NCI-H1436 treated with DMSO at 0.1 percent for 48 hours (cell line): Measurements from ENCODE around the gene MRPL57.
"Not testable (repeated sequence)": the region's sequence is repeated elsewhere in the genome, so short reads cannot be mapped to it uniquely, and the experiment has no call there.

Source experiments
- DNase-seq: peaks from one replicate; lab custom pipeline; 2025; lab: John Stamatoyannopoulos, UW

Gene MRPL57

DNA sequence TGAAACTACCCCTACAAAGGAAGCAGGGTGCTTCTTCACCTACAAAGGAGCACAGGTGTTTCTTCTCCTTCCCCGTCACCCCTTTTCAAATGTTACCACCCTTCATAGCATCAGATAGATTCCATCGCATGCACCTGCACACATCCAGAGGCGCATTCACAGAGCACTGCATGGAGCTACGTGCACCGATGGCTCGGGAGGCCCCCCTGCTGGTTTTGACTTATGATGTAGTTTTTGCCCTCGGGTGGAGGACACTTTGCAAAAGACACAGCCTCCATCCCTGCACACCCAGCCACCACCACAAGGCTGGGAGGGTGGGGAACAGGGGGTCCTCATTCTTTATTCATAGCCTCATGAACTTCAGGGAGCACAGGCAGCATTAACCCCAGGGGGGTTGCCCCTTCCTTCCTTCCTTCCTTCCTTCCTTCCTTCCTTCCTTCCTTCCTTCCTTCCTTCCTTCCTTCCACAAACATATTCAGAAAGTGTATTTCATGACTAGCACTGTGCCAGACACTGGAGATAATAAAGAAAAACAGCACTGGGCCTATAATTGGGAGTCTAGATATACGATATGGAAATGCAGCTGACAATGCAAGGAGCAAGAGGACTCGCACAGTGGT lies 21.3 kb downstream of the MRPL57 start:
- not testable (repeated sequence) for DNase-seq

DNA sequence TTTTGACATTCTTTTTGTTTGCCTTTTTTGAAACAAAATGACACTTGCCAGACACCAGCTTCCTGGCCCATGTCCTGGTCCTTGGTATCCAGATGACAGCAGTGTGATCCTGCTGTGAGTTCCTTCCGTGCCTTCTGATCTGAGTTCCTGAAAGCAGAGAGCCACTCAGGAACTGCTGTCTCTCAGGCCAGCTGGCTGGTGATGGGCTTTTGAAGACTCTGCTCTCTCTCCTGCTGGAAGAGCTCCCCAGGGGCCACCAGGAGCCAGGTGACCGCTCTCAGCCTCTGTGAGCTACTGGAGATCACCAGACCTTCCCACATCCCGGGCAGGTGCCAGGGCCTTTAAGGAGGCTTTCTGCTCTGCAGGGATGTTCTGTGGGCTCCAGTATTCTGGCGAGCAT lies 21.9 kb downstream of the MRPL57 start:
- DNase-seq = not testable (repeated sequence)

DNA sequence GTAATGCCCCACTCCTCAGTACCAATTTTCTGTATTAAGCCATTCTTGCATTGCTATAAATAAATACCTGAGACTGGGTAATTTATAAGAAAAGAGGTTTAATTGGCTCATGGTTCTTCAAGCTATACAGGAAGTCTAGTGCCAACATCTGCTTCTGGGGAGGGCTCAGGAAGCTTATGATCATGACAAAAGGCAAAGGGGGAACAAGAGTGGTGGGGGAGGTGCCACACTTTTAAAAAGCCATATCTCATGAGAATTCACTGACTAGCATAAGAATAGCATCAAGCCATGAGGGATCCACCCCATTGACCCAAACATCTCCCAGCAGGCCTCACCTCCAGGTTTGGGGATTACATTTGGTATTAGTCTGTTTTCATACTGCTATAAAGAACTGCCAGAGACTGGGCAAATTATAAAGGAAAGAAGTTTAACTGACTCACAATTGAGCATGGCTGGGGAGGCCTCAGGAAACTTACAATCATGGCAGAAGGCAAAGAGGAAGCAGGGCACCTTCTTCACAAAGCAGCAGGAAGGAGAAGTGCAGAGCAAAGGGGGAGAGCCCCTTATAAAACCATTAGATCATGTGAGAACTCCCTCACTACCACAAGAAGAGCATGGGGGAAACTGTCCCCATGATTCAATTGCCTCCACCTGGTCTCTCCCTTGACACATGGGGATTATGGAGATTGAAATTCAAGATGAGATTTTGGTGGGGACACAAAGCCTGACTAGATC lies 25.2 kb downstream of the MRPL57 start:
- not testable (repeated sequence) for DNase-seq

DNA sequence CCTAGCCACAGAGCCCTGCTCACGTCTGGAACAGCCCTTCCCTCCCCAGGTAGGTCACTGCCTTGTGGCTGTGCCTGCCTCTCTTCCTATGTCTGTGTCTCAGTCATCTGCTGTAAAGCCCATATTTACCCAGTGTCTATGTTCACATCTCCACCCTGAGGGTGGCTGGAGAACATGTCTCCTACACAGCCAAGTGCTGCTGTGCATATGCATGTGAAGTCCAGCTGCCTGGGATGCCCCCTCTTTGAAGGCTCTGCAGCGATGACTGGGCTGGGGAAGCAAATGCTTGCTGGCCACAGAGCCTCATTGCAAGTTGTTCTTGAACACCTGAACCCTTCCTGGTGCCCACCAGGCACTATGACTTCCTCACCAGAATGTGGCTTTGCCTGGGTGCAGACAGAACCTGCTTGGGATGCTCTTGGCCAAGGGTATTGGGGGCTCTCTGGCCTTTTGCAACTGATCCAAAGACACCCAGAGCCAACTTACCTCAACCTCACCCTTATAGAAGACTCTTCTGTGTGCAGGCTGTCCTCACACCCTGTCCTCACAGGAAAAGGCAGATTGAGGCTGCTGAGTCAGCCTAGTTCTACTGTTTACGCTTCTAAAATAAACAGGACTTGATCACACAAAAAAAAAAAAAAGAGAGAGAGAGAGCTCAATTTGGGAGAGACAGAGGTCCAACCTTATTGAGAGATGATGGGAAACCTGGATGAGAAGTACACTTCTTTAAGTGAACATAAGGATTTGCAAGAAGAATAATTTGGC lies 26.5 kb downstream of the MRPL57 start:
- no peak for DNase-seq

DNA sequence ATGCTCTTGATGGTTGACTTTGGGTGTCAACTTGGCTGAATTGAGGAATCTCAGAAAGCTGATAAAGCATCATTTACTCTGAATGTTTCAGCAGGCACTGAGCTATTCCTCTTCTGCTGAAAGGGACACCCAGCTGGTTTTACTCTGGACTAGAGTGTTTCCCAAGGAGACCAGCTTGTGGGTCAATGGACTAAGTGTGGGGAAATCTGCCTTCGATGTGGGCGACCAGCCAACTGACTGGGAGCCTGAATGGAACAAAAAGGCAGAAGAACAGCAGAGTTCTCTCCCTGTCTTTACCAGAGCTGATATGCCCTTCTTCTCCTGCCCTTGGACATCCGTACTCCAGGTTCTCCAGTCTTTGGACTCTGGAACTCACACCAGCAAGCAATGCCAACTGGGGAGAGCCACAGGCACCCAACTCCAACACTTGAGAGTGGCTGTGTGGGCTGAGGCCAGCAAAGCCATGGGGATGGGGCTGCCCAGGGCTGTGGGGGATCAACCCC lies 32.2 kb downstream of the MRPL57 start:
- DNase-seq = no peak

DNA sequence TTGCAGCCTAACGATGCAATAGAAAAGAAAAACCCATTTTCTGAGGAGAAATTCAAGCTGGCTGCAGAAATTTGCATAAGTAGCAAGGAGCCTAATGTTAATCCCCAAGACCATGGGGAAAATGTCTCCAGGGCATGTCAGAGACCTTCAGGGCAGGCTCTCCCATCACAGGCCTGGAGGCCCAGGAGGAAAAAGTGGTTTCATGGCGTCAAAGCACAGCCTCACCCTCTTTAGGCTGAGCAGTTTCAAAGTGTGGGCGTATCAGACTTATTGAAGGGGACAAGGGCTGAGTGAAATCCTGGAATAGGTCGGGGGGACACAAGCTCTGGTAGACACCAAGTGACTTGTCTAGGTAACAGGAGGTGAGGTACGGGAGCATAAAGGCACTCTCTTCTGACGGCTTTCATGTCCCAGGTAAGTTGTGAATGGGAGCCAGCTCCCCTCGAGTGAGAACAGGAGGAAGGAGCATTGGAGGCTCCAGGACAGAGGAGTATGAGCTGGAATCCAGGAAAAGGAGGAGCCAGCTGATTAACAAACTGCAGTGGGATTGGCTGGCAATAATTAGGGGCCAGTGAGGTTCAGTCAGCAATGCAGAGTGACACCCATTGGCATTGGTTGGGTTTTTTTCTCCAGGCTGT lies 35.8 kb downstream of the MRPL57 start:
- no peak for DNase-seq

DNA sequence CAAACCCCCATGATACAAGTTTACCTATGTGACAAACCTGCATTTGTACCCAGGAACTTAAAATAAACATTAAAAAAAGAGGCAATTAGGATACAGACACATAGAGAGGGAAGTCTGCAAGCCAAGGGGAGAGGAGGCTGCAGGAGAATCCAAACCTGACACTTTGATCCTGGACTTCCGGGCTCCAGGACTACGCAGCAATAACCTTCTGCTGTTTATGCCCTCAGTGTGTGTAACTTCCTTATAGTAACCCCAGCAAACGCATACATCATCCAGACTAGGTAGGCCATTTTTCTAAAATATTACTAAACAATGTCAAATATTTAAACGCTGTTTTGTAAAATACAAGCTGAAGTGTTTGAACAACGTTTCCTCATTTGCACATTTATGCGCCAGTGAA lies 39.0 kb downstream of the MRPL57 start:
- DNase-seq = not testable (repeated sequence)

DNA sequence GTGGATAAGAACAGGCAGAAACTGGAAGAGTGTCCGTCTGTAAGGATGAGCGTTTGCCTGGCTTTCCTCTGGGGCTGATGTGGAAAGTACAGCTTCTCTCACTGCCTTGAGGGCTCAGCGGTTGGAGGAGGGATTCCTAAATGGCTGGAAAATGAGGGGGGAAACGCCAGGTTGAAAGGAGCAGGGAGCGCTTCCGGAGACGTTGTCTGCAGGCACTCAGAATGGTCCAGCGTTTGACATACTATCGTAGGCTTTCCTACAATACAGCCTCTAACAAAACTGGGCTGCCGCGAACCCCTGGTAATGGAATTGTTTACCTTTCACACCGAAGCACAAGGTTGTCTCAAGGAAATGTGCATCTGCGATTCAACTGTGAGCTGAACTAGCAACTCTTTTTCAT lies 39.9 kb downstream of the MRPL57 start:
- no peak for DNase-seq

DNA sequence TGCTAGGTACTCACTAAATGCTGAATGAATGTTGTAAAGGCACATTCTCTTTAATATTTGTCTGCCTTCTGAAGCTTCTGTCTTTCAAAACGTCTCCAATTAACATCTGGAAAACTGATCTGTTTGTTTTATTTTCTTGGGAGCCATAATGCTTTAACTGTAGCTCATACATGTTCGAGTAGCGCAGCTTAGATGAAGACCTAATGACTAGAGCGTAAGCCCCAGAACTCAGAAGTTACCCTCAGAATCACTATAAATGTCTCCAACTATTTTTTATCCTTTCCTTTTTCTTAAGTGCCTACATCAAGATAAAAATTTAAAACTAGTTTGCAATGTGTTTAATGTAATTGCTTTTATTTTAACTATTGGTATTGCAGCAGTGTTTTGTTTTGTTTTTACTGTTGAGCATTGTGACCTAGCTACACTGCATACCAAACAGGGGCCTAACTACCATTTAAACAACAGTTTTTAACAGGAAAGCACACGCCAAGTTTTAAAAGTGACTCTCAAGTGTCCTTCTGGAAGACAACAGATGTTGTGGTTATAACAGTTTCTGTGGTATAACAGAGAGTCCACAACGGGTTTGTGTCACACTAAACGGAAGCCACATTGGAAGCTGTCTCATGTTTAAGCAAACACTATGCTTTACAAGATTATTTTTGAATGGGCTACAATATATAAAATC lies 42.0 kb downstream of the MRPL57 start:
- no peak for DNase-seq

DNA sequence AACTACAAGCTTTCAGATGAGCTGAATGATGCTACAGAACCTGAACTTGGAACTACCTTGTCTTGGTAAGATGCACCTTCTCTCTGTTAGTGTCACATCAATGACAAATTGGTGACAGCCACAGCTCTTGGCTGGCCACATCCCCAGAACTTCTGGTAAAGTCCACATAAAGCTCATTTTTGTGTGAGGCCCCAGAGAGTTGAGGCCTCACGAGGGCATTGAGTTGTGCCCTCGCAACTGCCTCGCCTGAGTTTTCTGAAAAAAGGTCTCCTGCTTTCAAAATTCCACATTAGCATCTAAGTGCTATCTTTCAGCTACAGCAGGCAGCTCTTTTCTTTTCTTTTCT lies 42.6 kb downstream of the MRPL57 start:
- DNase-seq = no peak

DNA sequence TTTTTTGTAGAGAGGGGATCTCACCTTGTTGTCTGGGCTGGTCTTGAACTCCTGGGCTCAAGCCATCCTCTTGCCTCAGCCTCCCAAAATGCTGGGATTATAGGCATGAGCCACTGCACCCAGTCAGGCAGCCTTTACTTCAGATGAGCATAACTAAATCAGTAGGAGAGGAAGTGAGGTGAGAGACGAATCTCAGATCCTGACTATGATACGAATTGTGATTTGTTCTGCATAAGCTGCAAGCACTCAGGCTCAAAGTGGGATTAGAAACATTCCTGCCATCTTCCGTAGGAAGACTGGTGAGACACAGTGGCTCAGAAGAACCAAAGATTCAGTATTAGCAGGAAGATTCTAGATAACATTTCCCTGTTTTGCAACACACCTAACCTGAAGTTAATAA lies 43.3 kb downstream of the MRPL57 start:
- not testable (repeated sequence) for DNase-seq

DNA sequence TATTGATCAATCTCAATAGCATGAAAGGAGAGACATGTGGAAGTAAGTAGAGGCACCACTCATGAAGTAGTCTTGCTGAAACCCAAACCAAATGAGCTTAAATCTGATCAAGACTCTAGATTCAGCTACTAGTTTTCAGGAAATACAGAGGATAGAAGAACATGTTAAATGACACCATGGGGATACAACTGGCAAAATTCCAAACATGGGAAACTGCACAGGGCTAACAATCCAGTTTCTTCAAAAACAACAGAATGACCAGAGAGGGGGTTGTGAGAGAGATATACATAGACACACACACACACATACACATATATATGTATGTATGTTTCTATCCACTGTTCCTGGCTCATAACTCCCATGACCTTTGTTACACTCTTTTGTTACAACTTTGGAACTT lies 44.8 kb downstream of the MRPL57 start:
- no peak for DNase-seq

DNA sequence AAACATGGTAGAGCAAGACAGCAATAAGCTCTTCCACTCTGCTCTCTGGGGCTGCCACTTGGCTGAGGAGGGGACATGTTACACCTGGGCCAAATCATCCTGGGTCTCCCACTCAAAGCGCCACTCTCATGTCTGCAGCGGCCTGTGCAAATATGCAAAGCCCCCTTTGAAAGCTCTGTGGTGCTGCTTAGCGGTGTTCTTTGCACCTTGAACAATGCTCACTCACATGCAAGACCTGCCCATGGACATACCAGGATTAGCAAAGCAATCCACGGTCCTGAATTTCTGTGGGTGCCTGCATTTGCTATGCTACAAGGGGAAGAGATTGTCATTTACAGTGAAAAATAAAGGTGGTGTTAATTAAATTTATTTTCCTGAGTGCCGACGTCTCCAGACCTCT lies 48.6 kb downstream of the MRPL57 start:
- no peak for DNase-seq

DNA sequence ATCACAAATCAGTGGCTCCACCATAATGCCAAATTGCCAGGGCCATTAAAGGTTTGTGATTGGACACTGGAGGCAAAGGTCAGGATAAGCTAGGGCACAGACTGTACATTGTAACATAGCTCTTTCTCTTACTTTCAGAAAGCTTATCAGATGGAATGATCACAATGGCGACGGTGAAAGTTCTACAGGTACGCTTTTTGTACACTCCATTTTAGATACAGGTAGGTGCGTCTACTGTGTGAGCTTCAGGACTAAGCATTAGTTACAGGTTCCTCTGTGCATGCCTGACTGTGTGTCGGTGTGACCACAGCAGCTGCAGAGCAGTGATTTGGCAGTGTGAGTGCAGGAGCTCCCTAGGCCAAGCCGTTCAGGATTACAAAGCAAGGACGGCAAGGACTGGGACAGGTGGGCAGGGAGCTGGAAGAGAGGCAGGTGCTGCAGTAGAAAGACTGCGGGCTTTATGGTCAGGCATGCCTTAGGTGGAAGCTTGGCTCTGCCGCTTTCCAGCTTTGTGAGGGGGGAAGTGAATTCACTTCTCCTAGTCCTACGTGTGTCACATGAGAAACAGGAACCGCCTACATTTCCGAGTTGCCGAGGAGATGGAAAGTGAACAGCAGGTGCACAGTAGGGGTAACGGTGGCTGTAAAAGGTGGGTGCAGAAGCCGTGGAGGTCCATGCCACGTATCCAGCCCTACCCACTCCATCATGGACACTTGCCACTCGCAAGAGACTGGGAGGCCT lies 49.6 kb downstream of the MRPL57 start:
- DNase-seq = no peak

DNA sequence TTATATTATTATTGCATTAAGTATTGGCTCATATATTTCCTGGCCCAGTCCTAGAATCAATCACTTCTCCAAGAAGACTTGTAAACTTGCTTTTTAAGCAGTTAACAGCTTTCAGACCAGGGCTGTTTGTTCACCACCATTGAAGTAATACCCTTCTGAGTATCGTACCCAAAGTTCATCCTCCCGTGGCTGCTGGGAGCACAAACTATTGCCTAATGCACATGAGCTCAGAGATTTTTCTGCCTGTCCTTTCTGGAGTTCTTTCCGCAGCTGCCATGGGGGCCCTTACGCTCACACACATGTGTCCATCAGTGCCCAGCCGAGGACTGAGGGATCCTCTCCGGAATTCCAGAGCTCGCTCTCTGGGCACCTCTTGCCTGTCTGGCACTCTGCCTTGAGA lies 51.5 kb downstream of the MRPL57 start:
- no peak for DNase-seq
